NCI-H2227 (cell line): ENCODE results near the gene PROSER2.

Source experiments
- DNase-seq: peaks from one replicate; lab custom pipeline; 2025; ENCODE audit not compliant: unreplicated experiment; lab: John Stamatoyannopoulos, UW

Gene PROSER2

GRCh38 chr10:11902646-11903045 lies 79.5 kb downstream of the PROSER2 start:
- no peak for DNase-seq

- DNase-seq: no peak
Measured at GRCh38 chr10:11906714-11907113, 83.6 kb downstream of the PROSER2 start.

- DNase-seq: no peak
Measured at GRCh38 chr10:11907914-11908313, 84.8 kb downstream of the PROSER2 start.

GRCh38 chr10:11908536-11908935 lies 85.4 kb downstream of the PROSER2 start:
- no peak for DNase-seq

- no peak for DNase-seq
Measured at GRCh38 chr10:11908991-11909390, 85.8 kb downstream of the PROSER2 start.

GRCh38 chr10:11909618-11910017 lies 86.5 kb downstream of the PROSER2 start:
- no peak for DNase-seq

GRCh38 chr10:11910102-11910501 lies 86.9 kb downstream of the PROSER2 start:
- DNase-seq: no peak

- DNase-seq: peak; percentile 7
Measured at GRCh38 chr10:11913079-11913641, 90.0 kb downstream of the PROSER2 start.

- no peak for DNase-seq
Measured at GRCh38 chr10:11918384-11918783, 95.2 kb downstream of the PROSER2 start.

- DNase-seq: no peak
Measured at GRCh38 chr10:11919271-11919670, 96.1 kb downstream of the PROSER2 start.
